Neural crest cell (in vitro differentiated cells): ENCODE results near the gene GTF3C5. TPM values are rescaled to one million over a fixed set of nuclear protein-coding genes. Genes with fewer than 3 reads are reported as not detected.

Experiments used
- DNase-seq: peaks from one replicate; pipeline ENCODE4 v3.0.0; 2021; ENCODE audit warnings: low read depth, mixed read lengths, low spot score
- H3K27ac Mint-ChIP-seq: one replicate; pipeline ENCODE4 v1.8.0; 2021; ENCODE audit warnings: mild to moderate bottlenecking, mixed read lengths; ENCODE audit not compliant: unreplicated experiment
- H3K27me3 Mint-ChIP-seq: 2 replicates; pipeline ENCODE4 v1.8.0; 2021; ENCODE audit warnings: low read depth, mild to moderate bottlenecking, mixed read lengths
- H3K36me3 Mint-ChIP-seq: 2 replicates; pipeline ENCODE4 v1.8.0; 2021; ENCODE audit warnings: low read depth, mild to moderate bottlenecking, mixed read lengths
- H3K4me1 Mint-ChIP-seq: 2 replicates; pipeline ENCODE4 v1.8.0; 2021; ENCODE audit warnings: mixed read lengths
- H3K4me3 Mint-ChIP-seq: one replicate; pipeline ENCODE4 v1.8.0; 2021; ENCODE audit warnings: mild to moderate bottlenecking, mixed read lengths
- H3K9me3 Mint-ChIP-seq: 2 replicates; pipeline ENCODE4 v1.8.0; 2021; ENCODE audit warnings: mixed read lengths
- total RNA-seq: library from RNA; stranded (reverse); gene quantifications from 2 replicates; pipeline ENCODE4 v1.2.1, GENCODE V29; 2021
- TF ChIP-seq, protein P1 (sequence below): fragments of 200-600 bp; sonication (generic); conservative IDR thresholded peaks from 2 replicates; pipeline ENCODE4 v1.5.0; 2021; ENCODE audit warnings: antibody characterized with exemption, mild to moderate bottlenecking

Gene GTF3C5
- total RNA-seq, 1 donor from 2014 or later = 108 TPM

DNA sequence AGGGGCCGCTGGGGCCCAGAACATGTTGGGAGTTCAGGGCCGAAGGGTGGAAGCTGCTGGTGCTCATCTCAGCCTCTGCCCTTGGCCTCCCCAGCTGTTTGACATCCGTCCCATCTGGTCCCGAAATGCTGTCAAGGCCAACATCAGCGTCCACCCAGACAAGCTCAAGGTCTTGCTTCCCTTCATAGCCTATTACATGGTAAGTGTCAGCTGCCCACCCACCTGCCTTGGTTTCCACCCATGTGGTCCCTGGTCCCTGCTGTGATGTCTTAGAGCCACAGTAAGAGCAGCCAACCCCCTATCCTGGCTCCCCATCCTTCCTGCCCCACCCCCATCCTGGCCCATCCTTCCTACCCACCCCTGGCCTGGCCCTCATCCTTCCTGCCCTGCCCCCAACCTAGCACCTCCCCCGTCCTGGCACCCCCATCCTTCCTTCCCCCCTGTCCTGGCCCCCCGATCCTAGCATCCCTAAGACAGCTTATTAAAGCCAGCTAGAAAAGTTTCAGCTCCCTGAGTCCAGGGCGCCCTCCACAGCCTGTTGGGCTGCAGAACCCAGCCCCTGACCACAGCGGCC is 21.3 kb downstream of the GTF3C5 start:
- DNase-seq = no peak
- H3K4me1 Mint-ChIP-seq = no peaks in the 10 kb centered on the region
- no peaks in the 10 kb centered on the region for H3K9me3 Mint-ChIP-seq
- H3K27ac Mint-ChIP-seq = no peak overlapping the region
- no peak overlapping the region for H3K4me3 Mint-ChIP-seq
- no peaks in the 10 kb centered on the region for H3K27me3 Mint-ChIP-seq
- no peaks in the 10 kb centered on the region for H3K36me3 Mint-ChIP-seq
- TF ChIP-seq, protein P1, sequence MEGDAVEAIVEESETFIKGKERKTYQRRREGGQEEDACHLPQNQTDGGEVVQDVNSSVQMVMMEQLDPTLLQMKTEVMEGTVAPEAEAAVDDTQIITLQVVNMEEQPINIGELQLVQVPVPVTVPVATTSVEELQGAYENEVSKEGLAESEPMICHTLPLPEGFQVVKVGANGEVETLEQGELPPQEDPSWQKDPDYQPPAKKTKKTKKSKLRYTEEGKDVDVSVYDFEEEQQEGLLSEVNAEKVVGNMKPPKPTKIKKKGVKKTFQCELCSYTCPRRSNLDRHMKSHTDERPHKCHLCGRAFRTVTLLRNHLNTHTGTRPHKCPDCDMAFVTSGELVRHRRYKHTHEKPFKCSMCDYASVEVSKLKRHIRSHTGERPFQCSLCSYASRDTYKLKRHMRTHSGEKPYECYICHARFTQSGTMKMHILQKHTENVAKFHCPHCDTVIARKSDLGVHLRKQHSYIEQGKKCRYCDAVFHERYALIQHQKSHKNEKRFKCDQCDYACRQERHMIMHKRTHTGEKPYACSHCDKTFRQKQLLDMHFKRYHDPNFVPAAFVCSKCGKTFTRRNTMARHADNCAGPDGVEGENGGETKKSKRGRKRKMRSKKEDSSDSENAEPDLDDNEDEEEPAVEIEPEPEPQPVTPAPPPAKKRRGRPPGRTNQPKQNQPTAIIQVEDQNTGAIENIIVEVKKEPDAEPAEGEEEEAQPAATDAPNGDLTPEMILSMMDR = no peak

DNA sequence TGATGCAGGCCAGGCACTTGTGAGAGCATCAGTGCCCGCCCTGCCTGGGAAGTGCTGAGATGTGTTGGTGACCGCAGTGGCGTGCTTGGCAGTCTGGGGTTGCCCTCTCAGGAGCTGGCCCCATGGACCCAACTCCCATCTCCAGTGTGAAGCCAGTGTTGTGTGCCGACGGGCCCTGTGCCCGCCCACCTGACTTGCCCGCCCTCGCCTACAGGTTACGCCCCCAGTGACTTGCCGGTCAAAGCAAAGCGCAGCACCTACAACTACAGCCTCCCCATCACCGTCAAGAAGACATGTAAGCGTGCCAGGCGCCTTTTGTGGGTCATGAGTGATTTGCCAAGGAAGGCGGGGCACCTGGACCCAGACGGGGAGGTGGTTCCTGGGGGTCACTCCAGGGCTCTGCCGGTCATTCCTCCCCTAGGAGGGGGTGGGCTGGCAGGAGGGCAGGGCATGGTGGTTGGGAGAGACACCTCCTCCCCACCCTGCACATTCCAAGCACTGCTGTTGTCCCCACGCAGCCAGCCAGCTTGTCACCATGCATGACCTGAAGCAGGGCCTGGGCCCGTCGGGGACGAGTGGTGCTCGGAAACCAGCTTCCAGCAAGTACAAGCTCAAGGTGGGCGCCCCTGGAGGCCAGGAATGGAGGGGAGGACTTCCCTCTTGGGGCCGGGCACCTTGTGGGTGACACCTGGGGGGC is 23.5 kb downstream of the GTF3C5 start:
- Mint-ChIP-seq H3K9me3 (no peaks in the 10 kb centered on the region), H3K27me3 (no peaks in the 10 kb centered on the region), H3K4me3 (no peak overlapping the region), H3K27ac (no peak overlapping the region), H3K4me1 (peaks cover 7% of the 10 kb centered on the region), H3K36me3 (no peaks in the 10 kb centered on the region)
- no peak for DNase-seq
- TF ChIP-seq, protein P1 = no peak

DNA sequence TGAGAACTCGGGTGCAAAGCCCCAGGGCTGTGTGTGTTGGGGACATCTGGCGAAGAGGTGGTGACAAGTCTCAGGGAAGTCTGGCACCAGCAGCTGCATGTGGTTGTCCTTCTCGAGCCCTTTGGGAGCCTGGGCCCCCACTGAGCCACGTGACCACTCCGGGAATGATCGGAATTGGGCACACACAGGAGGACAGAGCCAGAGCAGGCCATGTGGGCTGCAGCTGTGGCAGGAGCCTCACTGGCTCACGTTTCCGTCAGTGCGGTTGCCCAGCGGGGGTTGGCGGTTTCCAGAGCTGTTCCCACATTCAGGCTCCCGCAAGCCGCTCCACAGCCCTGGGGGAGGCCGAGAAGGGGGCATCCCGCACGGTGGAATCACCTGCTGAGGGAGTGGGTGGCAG is 24.2 kb downstream of the GTF3C5 start:
- Mint-ChIP-seq H3K4me3 (no peak overlapping the region), H3K9me3 (no peaks in the 10 kb centered on the region), H3K27me3 (no peaks in the 10 kb centered on the region), H3K4me1 (peaks cover 13% of the 10 kb centered on the region), H3K36me3 (no peaks in the 10 kb centered on the region), H3K27ac (peak overlapping the region; percentile 67)
- DNase-seq = no peak
- TF ChIP-seq, protein P1 = no peak

DNA sequence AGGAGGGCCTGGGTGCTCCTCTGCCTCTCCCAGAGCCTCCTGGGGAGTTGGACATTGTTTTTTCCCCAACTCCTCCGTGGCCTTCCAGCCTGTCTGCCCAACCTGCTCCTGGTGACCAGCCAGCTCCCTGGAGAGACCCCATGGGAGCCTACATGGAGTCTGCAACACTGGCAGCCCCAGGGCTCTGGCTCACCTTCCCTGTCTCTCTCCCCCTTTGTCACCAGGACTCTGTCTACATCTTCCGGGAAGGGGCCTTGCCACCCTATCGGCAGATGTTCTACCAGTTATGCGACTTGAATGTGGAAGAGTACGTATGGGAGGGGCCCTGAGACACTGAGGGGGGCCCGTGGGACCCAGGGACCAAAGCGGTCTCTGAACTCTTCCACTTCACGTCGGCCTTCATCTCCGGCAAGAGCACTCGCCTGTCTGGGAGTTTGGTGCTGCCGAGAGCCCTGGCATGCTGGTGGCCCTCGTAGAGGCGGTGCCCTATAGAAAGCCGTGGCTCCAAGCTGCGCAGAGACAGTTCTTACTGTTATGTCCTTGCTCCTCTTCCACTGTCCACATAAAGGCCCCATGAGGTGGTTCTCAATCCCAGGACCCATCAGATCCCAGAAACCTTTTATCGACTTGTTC is 25.1 kb downstream of the GTF3C5 start:
- Mint-ChIP-seq H3K27me3 (no peaks in the 10 kb centered on the region), H3K9me3 (no peaks in the 10 kb centered on the region), H3K4me3 (no peak overlapping the region), H3K4me1 (peaks cover 18% of the 10 kb centered on the region), H3K27ac (no peak overlapping the region), H3K36me3 (no peaks in the 10 kb centered on the region)
- TF ChIP-seq, protein P1 = no peak
- DNase-seq = no peak

DNA sequence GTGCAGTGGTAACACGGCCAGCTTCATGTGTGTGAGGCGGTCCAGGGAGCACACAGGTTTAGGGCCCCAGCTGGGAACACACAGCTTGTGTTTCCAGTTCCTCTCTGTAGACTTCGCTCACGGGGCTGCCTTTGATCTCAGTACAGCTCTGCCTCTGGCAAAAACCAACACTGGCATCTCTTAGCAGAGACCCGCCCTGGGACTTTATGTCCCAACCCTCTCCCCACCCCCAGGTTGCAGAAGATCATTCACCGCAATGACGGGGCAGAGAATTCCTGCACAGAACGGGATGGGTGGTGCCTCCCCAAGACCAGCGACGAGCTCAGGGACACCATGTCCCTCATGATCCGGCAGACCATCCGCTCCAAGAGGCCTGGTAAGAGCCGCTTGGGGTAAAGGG is 25.7 kb downstream of the GTF3C5 start:
- H3K4me3 Mint-ChIP-seq = no peak overlapping the region
- H3K27ac Mint-ChIP-seq = no peak overlapping the region
- H3K4me1 Mint-ChIP-seq = peaks cover 22% of the 10 kb centered on the region
- H3K27me3 Mint-ChIP-seq = no peaks in the 10 kb centered on the region
- TF ChIP-seq, protein P1 = no peak
- no peaks in the 10 kb centered on the region for H3K36me3 Mint-ChIP-seq
- H3K9me3 Mint-ChIP-seq = no peaks in the 10 kb centered on the region
- DNase-seq = no peak
